GM19463 (cell line): ENCODE results near the gene PRRG2.

Experiments used
- ATAC-seq: cut with Tn5 transposase; IDR thresholded peaks from one replicate; pipeline ENCODE4 v1.9.1; 2021; ENCODE audit warnings: mild to moderate bottlenecking, moderate library complexity; ENCODE audit not compliant: unreplicated experiment

Gene PRRG2

GRCh38 chr19:49636233-49636932 is 55.3 kb downstream of the PRRG2 start:
- ATAC-seq = no peak

GRCh38 chr19:49637821-49638738 is 57.0 kb downstream of the PRRG2 start:
- no peak for ATAC-seq

GRCh38 chr19:49639401-49640112 is 58.4 kb downstream of the PRRG2 start:
- no peak for ATAC-seq

- ATAC-seq = peak; percentile 49
Measured at GRCh38 chr19:49640113-49640898, 59.2 kb downstream of the PRRG2 start, which contains the start of gene RRAS. RRAS (minus strand) TSS chr19:49640143; CDS start chr19:49640098, 45 bp downstream.
